K562 (cell line): Measurements from ENCODE around the gene BSDC1. TPM values are rescaled to one million over a fixed set of nuclear protein-coding genes. Genes with fewer than 3 reads are reported as not detected.
A peak's percentile ranks its signal among the peaks of the same experiment; 100 is the strongest.

Experiments used
- BACH1 ChIP-seq: fragments of 200-800 bp; sonication (Bioruptor generic); IDR thresholded peaks from 2 replicates; pipeline ENCODE4 v1.6.1; 2016; ENCODE audit warnings: missing genetic modification characterization, missing compliant biosample characterization
- ELF1 ChIP-seq: fragments of 200-800 bp; sonication (Bioruptor generic); IDR thresholded peaks from 2 replicates; pipeline ENCODE4 v1.6.1; 2016; ENCODE audit warnings: missing genetic modification characterization, missing compliant biosample characterization
- ELF4 ChIP-seq: fragments of 450-650 bp; formaldehyde crosslinking; IDR thresholded peaks from 2 replicates; pipeline ENCODE4 v1.4.0; 2022; ENCODE audit warnings: missing genetic modification characterization
- FOXA1 ChIP-seq: fragments of 450-650 bp; IDR thresholded peaks from 2 replicates; pipeline ENCODE4 v1.6.1; 2016; ENCODE audit warnings: mild to moderate bottlenecking, borderline replicate concordance
- FUS ChIP-seq: fragments of 200-400 bp; formaldehyde crosslinking; optimal IDR thresholded peaks from 2 replicates; pipeline ENCODE3; 2017; ENCODE audit warnings: low read depth, low read length
- ILK ChIP-seq: fragments of 450-650 bp; IDR thresholded peaks from 2 replicates; pipeline ENCODE4 v1.6.1; 2016; ENCODE audit warnings: missing genetic modification characterization, low read depth, mild to moderate bottlenecking, missing compliant biosample characterization, moderate library complexity, borderline replicate concordance
- KHSRP ChIP-seq: fragments of 450-650 bp; IDR thresholded peaks from 2 replicates; pipeline ENCODE4 v1.6.1; 2017
- KLF13 ChIP-seq: fragments of 450-650 bp; IDR thresholded peaks from 2 replicates; pipeline ENCODE4 v1.6.1; 2016; ENCODE audit warnings: missing genetic modification characterization, low read depth, mild to moderate bottlenecking, missing compliant biosample characterization, moderate library complexity, borderline replicate concordance
- KLF16 ChIP-seq: IDR thresholded peaks from 2 replicates; pipeline ENCODE4 v1.6.1; 2016; ENCODE audit warnings: antibody characterized with exemption
- MTA3 ChIP-seq: fragments of 450-650 bp; formaldehyde crosslinking; IDR thresholded peaks from 2 replicates; pipeline ENCODE4 v1.6.1; 2017; ENCODE audit warnings: mild to moderate bottlenecking, borderline replicate concordance
- NCOA2 ChIP-seq, 2 experiments: fragments of 450-650 bp; IDR thresholded peaks; 2 replicates each; pipeline ENCODE4 v1.6.1; 2018; ENCODE audit warnings: mild to moderate bottlenecking in 2 of 2, moderate library complexity in 1 of 2; ENCODE audit not compliant: partially characterized antibody in 2 of 2
- NRF1 ChIP-seq, 2 experiments: fragments of 450-650 bp; IDR thresholded peaks in 1 of 2; conservative IDR thresholded peaks in 1 of 2; 2 replicates each; pipeline ENCODE4 v1.6.1; 2014; ENCODE audit warnings: mild to moderate bottlenecking in 2 of 2
- PHF20 ChIP-seq: fragments of 450-650 bp; IDR thresholded peaks from 2 replicates; pipeline ENCODE4 v1.6.1; 2018; ENCODE audit not compliant: partially characterized antibody
- POLR2B ChIP-seq: fragments of 450-650 bp; IDR thresholded peaks from 2 replicates; pipeline ENCODE4 v1.6.1; 2018; ENCODE audit warnings: low read depth; ENCODE audit not compliant: partially characterized antibody
- PPARD ChIP-seq: fragments of 250-450 bp; sonication (Bioruptor Pico); IDR thresholded peaks from 2 replicates; pipeline ENCODE4 v1.8.0; 2022; ENCODE audit warnings: inconsistent platforms, mild to moderate bottlenecking, moderate library complexity
- RBBP5 ChIP-seq: fragments of 200-600 bp; sonication (generic); IDR thresholded peaks from 2 replicates; pipeline ENCODE4 v1.6.1; 2012; ENCODE audit warnings: borderline replicate concordance, mild to moderate bottlenecking, low read length, control low read depth, inconsistent platforms; ENCODE audit not compliant: insufficient read depth, poor library complexity, severe bottlenecking
- SLC30A9 ChIP-seq: fragments of 250-450 bp; sonication (Bioruptor Pico); IDR thresholded peaks from 2 replicates; pipeline ENCODE4 v1.8.0; 2022; ENCODE audit warnings: mild to moderate bottlenecking, moderate library complexity
- SMARCA5 ChIP-seq: fragments of 450-650 bp; IDR thresholded peaks from 2 replicates; pipeline ENCODE4 v1.6.1; 2016
- STAT5B ChIP-seq: fragments of 250-450 bp; sonication (Bioruptor Pico); IDR thresholded peaks from 2 replicates; pipeline ENCODE4 v1.8.0; 2021; ENCODE audit warnings: mild to moderate bottlenecking, inconsistent platforms
- SUPT5H ChIP-seq: fragments of 450-650 bp; IDR thresholded peaks from 2 replicates; pipeline ENCODE4 v1.6.1; 2016
- TSC22D4 ChIP-seq: fragments of 450-650 bp; IDR thresholded peaks from 2 replicates; pipeline ENCODE4 v1.6.1; 2016; ENCODE audit warnings: missing genetic modification characterization, missing biosample characterization, control low read depth
- ZNF707 ChIP-seq: fragments of 250-450 bp; sonication (Bioruptor Pico); conservative IDR thresholded peaks from 2 replicates; pipeline ENCODE4 v1.8.0; 2022; ENCODE audit warnings: inconsistent platforms, mild to moderate bottlenecking, moderate library complexity
- ZNF76 ChIP-seq: fragments of 250-450 bp; sonication (Bioruptor Pico); IDR thresholded peaks from 2 replicates; pipeline ENCODE4 v1.4.0; 2020; ENCODE audit warnings: mild to moderate bottlenecking, moderate library complexity, borderline replicate concordance
- ZNF79 ChIP-seq: fragments of 250-450 bp; sonication (Bioruptor Pico); IDR thresholded peaks from 2 replicates; pipeline ENCODE4 v1.4.0; 2020; ENCODE audit warnings: low read depth, mild to moderate bottlenecking, moderate library complexity
- polyA plus RNA-seq, 8 experiments: library from polyadenylated mRNA; depleted of rRNA in 4 of 8; stranded (reverse) in 5 of 8; unstranded in 3 of 8; fragments of >200 nt; fragmentation: Nextera tagmentation in 2 of 8; fragmentation: Illumina TruSeq in 1 of 8; extraction: Ambion mirVana in 2 of 8; extraction: Trizol in 1 of 8; gene quantifications; 2 replicates each; pipeline versions ENCODE4 v1.2.1 to v1.2.3, GENCODE V29; 2011 to 2014; ENCODE audit warnings: inconsistent platforms in 1 of 8, missing spikeins in 1 of 8
- total RNA-seq, 7 experiments: library from RNA; depleted of rRNA in 6 of 7; stranded (reverse); fragments of >200 nt in 6 of 7; fragmentation: Illumina TruSeq in 2 of 7; extraction: Trizol in 2 of 7; gene quantifications; 2 replicates each; pipeline versions ENCODE4 v1.2.1 to v1.2.3, GENCODE V29; 2011 to 2021; ENCODE audit warnings: low replicate concordance in 1 of 7
- TF ChIP-seq, protein P1 (sequence below): fragments of 250-450 bp; sonication (Bioruptor Pico); IDR thresholded peaks from 2 replicates; pipeline ENCODE4 v1.8.0; 2021; ENCODE audit warnings: borderline replicate concordance, mild to moderate bottlenecking, moderate library complexity; ENCODE audit not compliant: poor library complexity, severe bottlenecking
- TF ChIP-seq, protein P2 (sequence below): fragments of 450-650 bp; IDR thresholded peaks from 2 replicates; pipeline ENCODE4 v1.6.1; 2016; ENCODE audit warnings: mild to moderate bottlenecking
- TF ChIP-seq, protein P3 (sequence below): fragments of 250-450 bp; sonication (Bioruptor Pico); IDR thresholded peaks from 2 replicates; pipeline ENCODE4 v1.5.0; 2021

Gene BSDC1
- total and polyA plus RNA-seq, 9 of the 15 experiments (the other 6 are each of a cell fraction or from before 2014, with no cell fraction given): 10.2 to 96.8 (median 73.1) TPM

DNA sequence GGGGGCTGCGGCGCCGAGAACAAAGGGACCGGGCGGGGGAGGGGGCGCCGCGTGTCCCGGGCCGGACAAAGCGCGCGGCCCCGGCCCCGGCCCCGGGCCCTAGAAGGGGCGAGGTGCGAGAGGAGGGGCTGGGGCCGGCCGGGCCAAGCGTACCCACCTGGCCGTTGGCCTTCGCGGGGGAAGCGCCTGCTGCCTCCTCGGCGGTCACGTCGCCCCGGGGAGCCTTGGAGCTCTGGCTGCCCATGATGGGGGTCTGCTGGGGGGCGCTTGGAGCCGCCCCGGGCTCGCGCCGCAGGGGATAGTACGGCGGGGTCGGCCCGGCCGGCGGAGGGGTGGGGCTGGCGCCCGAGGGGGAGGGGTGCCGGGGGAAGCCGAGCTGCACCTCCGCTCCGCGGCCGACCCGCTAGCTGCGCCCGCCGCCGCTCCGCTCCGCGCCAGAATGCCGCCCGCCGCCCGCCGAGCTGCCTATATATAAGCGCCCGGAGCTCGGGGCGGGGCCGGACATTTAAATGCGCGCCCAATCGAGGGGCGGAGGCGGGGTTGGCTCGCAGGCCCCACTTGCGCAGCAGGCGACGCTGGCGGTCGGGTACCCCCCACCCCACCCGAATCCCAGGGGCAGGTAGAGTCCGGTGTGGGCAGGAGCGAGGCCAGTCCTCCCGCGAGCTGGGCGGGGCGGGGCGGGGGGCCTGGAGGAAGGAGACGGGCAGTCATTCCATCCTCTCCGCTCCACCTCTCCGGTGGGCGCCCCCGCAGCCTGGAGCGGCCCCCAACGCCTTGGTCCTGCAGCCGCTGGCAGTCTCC, 58.3 kb downstream of the BSDC1 start, which contains the start of gene MARCKSL1 (continued):
- no peak for TF ChIP-seq FOXA1
- TF ChIP-seq BACH1 (tag): no peak
- TF ChIP-seq SLC30A9 (CRISPR knock-in tag): no peak
- no peak for TF ChIP-seq ELF4 (CRISPR knock-in tag)
- TF ChIP-seq ZNF76 (CRISPR knock-in tag): no peak
- TF ChIP-seq POLR2B: peak; percentile 79
- TF ChIP-seq NCOA2 (IDR thresholded peaks at IDR 0.05; ENCODE audit: partially characterized antibody in 2 of 2): no peak
- TF ChIP-seq, protein P1, sequence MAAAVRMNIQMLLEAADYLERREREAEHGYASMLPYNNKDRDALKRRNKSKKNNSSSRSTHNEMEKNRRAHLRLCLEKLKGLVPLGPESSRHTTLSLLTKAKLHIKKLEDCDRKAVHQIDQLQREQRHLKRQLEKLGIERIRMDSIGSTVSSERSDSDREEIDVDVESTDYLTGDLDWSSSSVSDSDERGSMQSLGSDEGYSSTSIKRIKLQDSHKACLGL (CRISPR knock-in tag): no peak
- peak; percentile 81 to 84 for TF ChIP-seq NRF1 (conservative IDR thresholded peaks at IDR 0.05 in 1 of 2, IDR thresholded peaks at IDR 0.05 in 1 of 2)
- peak; percentile 90 for TF ChIP-seq FUS
- TF ChIP-seq KHSRP: no peak
- no peak for TF ChIP-seq STAT5B (CRISPR knock-in tag)
- peak; percentile 77 for TF ChIP-seq SUPT5H
- TF ChIP-seq ZNF79 (CRISPR knock-in tag): no peak
- TF ChIP-seq ELF1 (tag): no peak
- no peak for TF ChIP-seq PHF20
- no peak for TF ChIP-seq ILK (tag)
- TF ChIP-seq, protein P2, sequence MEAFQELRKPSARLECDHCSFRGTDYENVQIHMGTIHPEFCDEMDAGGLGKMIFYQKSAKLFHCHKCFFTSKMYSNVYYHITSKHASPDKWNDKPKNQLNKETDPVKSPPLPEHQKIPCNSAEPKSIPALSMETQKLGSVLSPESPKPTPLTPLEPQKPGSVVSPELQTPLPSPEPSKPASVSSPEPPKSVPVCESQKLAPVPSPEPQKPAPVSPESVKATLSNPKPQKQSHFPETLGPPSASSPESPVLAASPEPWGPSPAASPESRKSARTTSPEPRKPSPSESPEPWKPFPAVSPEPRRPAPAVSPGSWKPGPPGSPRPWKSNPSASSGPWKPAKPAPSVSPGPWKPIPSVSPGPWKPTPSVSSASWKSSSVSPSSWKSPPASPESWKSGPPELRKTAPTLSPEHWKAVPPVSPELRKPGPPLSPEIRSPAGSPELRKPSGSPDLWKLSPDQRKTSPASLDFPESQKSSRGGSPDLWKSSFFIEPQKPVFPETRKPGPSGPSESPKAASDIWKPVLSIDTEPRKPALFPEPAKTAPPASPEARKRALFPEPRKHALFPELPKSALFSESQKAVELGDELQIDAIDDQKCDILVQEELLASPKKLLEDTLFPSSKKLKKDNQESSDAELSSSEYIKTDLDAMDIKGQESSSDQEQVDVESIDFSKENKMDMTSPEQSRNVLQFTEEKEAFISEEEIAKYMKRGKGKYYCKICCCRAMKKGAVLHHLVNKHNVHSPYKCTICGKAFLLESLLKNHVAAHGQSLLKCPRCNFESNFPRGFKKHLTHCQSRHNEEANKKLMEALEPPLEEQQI: no peak
- TF ChIP-seq TSC22D4 (tag): no peak
- no peak for TF ChIP-seq PPARD (CRISPR knock-in tag)
- no peak for TF ChIP-seq KLF16
- TF ChIP-seq, protein P3, sequence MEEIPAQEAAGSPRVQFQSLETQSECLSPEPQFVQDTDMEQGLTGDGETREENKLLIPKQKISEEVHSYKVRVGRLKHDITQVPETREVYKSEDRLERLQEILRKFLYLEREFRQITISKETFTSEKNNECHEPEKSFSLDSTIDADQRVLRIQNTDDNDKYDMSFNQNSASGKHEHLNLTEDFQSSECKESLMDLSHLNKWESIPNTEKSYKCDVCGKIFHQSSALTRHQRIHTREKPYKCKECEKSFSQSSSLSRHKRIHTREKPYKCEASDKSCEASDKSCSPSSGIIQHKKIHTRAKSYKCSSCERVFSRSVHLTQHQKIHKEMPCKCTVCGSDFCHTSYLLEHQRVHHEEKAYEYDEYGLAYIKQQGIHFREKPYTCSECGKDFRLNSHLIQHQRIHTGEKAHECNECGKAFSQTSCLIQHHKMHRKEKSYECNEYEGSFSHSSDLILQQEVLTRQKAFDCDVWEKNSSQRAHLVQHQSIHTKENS (CRISPR knock-in tag): no peak
- TF ChIP-seq ZNF707 (CRISPR knock-in tag): no peak
- TF ChIP-seq SMARCA5: no peak
- no peak for TF ChIP-seq KLF13
- TF ChIP-seq RBBP5: peak; percentile 19
- TF ChIP-seq MTA3: peak; percentile 98
